Natural killer cell (primary cell): ENCODE results near the gene MTG2. TPM values are rescaled to one million over a fixed set of nuclear protein-coding genes. Genes with fewer than 3 reads are reported as not detected.

ENCODE experiments used
- ATAC-seq, 3 donors: fragments of 150-1000 bp in 2 of 3; fragments of 200-7000 bp in 1 of 3; cut with Tn5 transposase; 1 replicate in 1 of 3; 2 replicates in 2 of 3; pipeline ENCODE4 v1.10.0; 2021; ENCODE audit warnings: mild to moderate bottlenecking in 2 of 3, moderate library complexity in 2 of 3
- DNase-seq, 2 donors: peaks; one replicate each; pipeline versions ENCODE4 v3.0.0 to v3.0.0-alpha.2; 2013 to 2021; ENCODE audit warnings: mixed read lengths in 1 of 2
- H3K27ac ChIP-seq: one replicate; pipeline ENCODE4 v1.5.1; 2013; ENCODE audit warnings: mild to moderate bottlenecking, low read length
- H3K27me3 ChIP-seq: one replicate; pipeline ENCODE4 v1.6.1; 2013; ENCODE audit warnings: low read length; ENCODE audit not compliant: control insufficient read depth, insufficient read depth
- H3K36me3 ChIP-seq: one replicate; pipeline ENCODE4 v1.6.1; 2013; ENCODE audit warnings: low read length; ENCODE audit not compliant: control insufficient read depth, insufficient read depth
- H3K4me1 ChIP-seq: one replicate; pipeline ENCODE4 v1.6.1; 2013; ENCODE audit warnings: low read length; ENCODE audit not compliant: control insufficient read depth, insufficient read depth
- H3K4me3 ChIP-seq: one replicate; pipeline ENCODE4 v1.5.1; 2013; ENCODE audit warnings: low read length
- H3K9me3 ChIP-seq: one replicate; pipeline ENCODE4 v1.6.1; 2013; ENCODE audit warnings: low read length; ENCODE audit not compliant: control insufficient read depth, insufficient read depth
- H3K27ac Mint-ChIP-seq, 2 donors: one replicate each; pipeline ENCODE4 v1.8.0; 2022; ENCODE audit warnings: mild to moderate bottlenecking in 2 of 2, mixed read lengths in 2 of 2, moderate library complexity in 1 of 2
- H3K27me3 Mint-ChIP-seq, 2 donors: one replicate each; pipeline ENCODE4 v1.8.0; 2022; ENCODE audit warnings: low read depth in 2 of 2, mixed read lengths in 2 of 2
- H3K36me3 Mint-ChIP-seq: one replicate; pipeline ENCODE4 v1.8.0; 2022; ENCODE audit warnings: mixed read lengths
- H3K4me1 Mint-ChIP-seq, 2 donors: one replicate each; pipeline ENCODE4 v1.8.0; 2022; ENCODE audit warnings: mixed read lengths in 2 of 2
- H3K4me3 Mint-ChIP-seq: one replicate; pipeline ENCODE4 v1.8.0; 2022; ENCODE audit warnings: mild to moderate bottlenecking, moderate library complexity, mixed read lengths
- H3K9me3 Mint-ChIP-seq, 2 donors: one replicate each; pipeline ENCODE4 v1.8.0; 2022; ENCODE audit warnings: mixed read lengths in 2 of 2
- WGBS: methylation state at CpG from one replicate; pipeline ENCODE4 v1.1.7; 2013; ENCODE audit warnings: missing lambda C conversion rate; ENCODE audit not compliant: insufficient coverage; 5-methylcytosine and 5-hydroxymethylcytosine counted together
- intact Hi-C: fragments of 100-400 bp; cut with micrococcal nuclease; formaldehyde crosslinking; loops from one replicate; pipeline ENCODE4 v1.14.2; 2022
- total RNA-seq, 4 donors: library from RNA; stranded (reverse); fragments of 120-200 nt in 1 of 4; gene quantifications; one replicate each; pipeline versions ENCODE4 v1.2.3 to v1.2.4, GENCODE V29; 2013 to 2022
- TF ChIP-seq, protein P1 (sequence below): fragments of 200-600 bp; IDR thresholded peaks from one replicate; pipeline ENCODE4 v1.8.0; 2022; ENCODE audit warnings: antibody characterized with exemption

The MTG2 gene
- total RNA-seq, 3 donors from 2014 or later (not counting 1 experiment from before 2014, with no cell fraction given): 16.8 to 25.8 (median 25.3) TPM

- no peaks in the 10 kb centered on the region for H3K9me3 ChIP-seq
- intact Hi-C loops: loop anchor here (1.0 to 5.0 kb wide), 3 partner anchors 20 to 75 kb away; partner anchors contain the start of genes LSM14B, MTG2 and TAF4
- Mint-ChIP-seq H3K36me3 (peaks cover 9% of the 10 kb centered on the region), H3K9me3 (no peaks in the 10 kb centered on the region), H3K4me1 (peaks cover 51 to 60% of the 10 kb centered on the region in 2 donors), H3K27me3 (no peaks in the 10 kb centered on the region), H3K27ac (peak overlapping the region; percentile 79 to 90), H3K4me3 (peak overlapping the region; percentile 91)
- ATAC-seq (peak in 1 of 3 donors; percentile 4), DNase-seq (peak in 1 of 2 donors; percentile 30)
- peaks cover 30% of the 10 kb centered on the region for H3K36me3 ChIP-seq
- H3K4me3 ChIP-seq: peak overlapping the region; percentile 37
- peaks cover 30% of the 10 kb centered on the region for H3K4me1 ChIP-seq
- TF ChIP-seq, protein P1, sequence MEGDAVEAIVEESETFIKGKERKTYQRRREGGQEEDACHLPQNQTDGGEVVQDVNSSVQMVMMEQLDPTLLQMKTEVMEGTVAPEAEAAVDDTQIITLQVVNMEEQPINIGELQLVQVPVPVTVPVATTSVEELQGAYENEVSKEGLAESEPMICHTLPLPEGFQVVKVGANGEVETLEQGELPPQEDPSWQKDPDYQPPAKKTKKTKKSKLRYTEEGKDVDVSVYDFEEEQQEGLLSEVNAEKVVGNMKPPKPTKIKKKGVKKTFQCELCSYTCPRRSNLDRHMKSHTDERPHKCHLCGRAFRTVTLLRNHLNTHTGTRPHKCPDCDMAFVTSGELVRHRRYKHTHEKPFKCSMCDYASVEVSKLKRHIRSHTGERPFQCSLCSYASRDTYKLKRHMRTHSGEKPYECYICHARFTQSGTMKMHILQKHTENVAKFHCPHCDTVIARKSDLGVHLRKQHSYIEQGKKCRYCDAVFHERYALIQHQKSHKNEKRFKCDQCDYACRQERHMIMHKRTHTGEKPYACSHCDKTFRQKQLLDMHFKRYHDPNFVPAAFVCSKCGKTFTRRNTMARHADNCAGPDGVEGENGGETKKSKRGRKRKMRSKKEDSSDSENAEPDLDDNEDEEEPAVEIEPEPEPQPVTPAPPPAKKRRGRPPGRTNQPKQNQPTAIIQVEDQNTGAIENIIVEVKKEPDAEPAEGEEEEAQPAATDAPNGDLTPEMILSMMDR: no peak
- H3K27ac ChIP-seq: peak overlapping the region; percentile 73
- no peaks in the 10 kb centered on the region for H3K27me3 ChIP-seq
- WGBS: under 1% methylated on average over 71 of the region's 71 CpGs
These were observed 40.4 kb upstream of the MTG2 start for GRCh38 chr20:62142252-62143080.

DNA sequence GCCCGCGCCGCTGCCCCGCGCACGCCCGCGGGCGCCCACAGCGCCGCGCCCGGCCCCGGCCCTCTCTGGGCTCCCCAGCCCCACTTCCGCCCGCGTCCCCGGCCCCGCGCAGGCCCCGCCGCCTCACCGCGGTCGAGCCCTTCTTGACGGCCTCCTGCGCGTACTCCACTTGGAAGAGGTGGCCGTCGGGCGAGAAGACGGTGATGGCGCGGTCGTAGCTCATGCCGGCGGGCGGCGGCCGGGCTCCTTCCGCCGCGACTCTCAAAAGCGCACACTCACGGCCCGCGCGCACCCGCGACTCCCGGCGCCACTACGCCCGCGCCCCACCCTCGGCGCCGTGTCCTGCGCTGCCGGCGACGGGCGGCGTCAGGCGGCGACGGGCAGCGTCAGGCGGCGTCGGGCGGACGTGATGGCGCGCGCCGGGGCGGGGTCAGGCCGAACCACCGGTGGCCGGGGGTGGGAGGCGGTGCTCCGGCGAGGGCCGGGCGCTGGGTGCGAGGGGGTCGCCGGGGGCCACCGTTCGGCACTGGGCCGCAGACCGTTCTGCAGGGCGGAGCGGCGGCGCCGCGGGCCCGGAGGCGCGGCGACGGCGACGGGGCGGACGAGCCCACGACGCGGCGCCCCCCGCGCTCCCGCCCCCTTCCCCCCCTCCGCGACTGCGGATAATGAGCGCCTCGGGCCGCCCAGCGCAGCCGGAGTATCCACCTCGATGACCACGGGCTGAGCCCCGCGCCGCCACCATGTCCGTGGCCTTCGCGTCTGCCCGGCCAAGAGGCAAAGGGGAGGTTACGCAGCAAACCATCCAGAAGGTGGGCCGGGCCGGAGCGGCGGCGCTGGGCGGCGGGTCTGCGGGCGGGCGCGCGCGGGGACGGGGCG, 39.5 kb upstream of the MTG2 start, which contains the start of the genes PSMA7 and SS18L1:
Gene PSMA7, minus strand, starts transcription at position 314 of the 876 bp plus-strand sequence. Its CDS starts 91 bp downstream, at position 223.
Gene SS18L1, plus strand, starts transcription at position 689 of the 876 bp plus-strand sequence. Its CDS starts 52 bp downstream, at position 741.
- TF ChIP-seq, protein P1: no peak
- Histone ChIP-seq H3K4me3 (peak within 1 kb of the TSS; percentile 55), H3K4me1 (peaks cover 30% of the 10 kb centered on the region), H3K27me3 (no peaks in the 10 kb centered on the region), H3K27ac (peak within 1 kb of the TSS; percentile 75), H3K9me3 (no peaks in the 10 kb centered on the region), H3K36me3 (peaks cover 22% of the 10 kb centered on the region)
- Mint-ChIP-seq H3K36me3 (peaks cover under 1% of the 10 kb centered on the region), H3K27ac (peak within 1 kb of the TSS; percentile 79 to 90), H3K4me1 (peaks cover 45 to 54% of the 10 kb centered on the region in 2 donors), H3K27me3 (no peaks in the 10 kb centered on the region), H3K9me3 (no peaks in the 10 kb centered on the region), H3K4me3 (peak within 1 kb of the TSS; percentile 91)
- intact Hi-C loops: loop anchor here (1.0 to 5.0 kb wide), 3 partner anchors 21 to 76 kb away; partner anchors contain the start of genes LSM14B, MTG2 and TAF4
- under 1% methylated on average over 148 of the region's 148 CpGs for WGBS
- ATAC-seq (peak; percentile 87 to 95 (median 88)), DNase-seq (peak; percentile 86 to 95)

DNA sequence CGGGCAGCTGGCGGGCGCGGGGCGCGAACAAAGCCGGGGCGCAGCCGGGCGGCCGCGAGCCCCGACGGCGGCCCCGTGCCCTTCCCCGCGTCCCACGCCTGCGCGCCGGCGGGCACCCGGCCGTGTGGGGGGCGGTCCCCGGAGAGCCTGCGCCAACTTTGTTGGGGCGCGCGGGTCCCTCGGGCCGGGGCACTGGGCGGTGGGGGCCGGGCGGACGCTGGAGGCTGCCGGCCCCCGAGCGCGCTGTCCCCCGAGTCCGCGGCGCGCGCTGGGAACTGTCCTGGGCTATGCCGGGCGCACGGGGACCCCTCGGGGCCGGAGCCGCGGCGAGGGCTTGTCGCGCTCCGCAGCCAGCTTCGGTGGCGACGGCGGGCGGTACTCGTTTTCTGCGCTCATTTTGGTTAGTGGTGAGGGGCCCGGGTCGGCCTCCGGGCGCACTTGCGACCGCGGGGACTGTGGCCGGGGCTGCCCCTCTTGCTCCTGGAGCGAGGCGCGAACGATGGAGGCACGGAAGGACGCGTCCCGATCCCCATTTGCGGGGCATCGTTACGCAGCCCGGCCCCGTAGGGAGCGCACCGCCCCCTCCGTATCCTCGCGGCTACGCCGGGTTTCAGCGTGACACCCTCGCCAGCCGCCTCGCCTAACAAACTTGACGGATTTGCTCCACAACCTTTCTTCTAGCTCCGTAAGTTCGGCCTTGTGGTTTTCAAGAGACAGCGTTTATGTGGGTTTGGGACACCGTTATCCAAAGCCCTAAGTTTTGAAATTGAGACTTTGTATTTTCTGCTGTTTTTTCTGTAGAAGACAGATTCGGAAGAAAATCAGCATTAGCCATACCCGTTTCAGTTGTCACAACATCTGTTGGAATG, 38.6 kb upstream of the MTG2 start:
- no peaks in the 10 kb centered on the region for H3K9me3 ChIP-seq
- 1% methylated on average over 104 of the region's 104 CpGs for WGBS
- peak; percentile 35 to 73 for DNase-seq
- peak overlapping the region; percentile 55 for H3K4me3 ChIP-seq
- intact Hi-C loops: loop anchor here (1.0 to 5.0 kb wide), 3 partner anchors 22 to 77 kb away; partner anchors contain the start of genes LSM14B, MTG2 and TAF4
- H3K4me1 Mint-ChIP-seq: peaks cover 44 to 55% of the 10 kb centered on the region in 2 donors
- TF ChIP-seq, protein P1: no peak
- no peaks in the 10 kb centered on the region for H3K36me3 Mint-ChIP-seq
- H3K36me3 ChIP-seq: peaks cover 14% of the 10 kb centered on the region
- H3K27ac ChIP-seq: no peak overlapping the region
- no peak for ATAC-seq
- peak overlapping the region; percentile 91 for H3K4me3 Mint-ChIP-seq
- H3K9me3 Mint-ChIP-seq: no peaks in the 10 kb centered on the region
- H3K27me3 ChIP-seq: no peaks in the 10 kb centered on the region
- no peaks in the 10 kb centered on the region for H3K27me3 Mint-ChIP-seq
- H3K27ac Mint-ChIP-seq: peak overlapping the region; percentile 79 to 84
- H3K4me1 ChIP-seq: peaks cover 30% of the 10 kb centered on the region
